Tibial artery (tissue), 4 donors: ENCODE measurements around the gene XPNPEP3.
"Not testable (repeated sequence)": the region's sequence is repeated elsewhere in the genome, so short reads cannot be mapped to it uniquely, and the experiment has no call there.

ENCODE experiments used
- DNase-seq, 2 donors: peaks; one replicate each; pipeline ENCODE4 v3.0.0-alpha.2; 2019
- H3K27ac ChIP-seq, 2 donors: fragments of 200-600 bp; sonication (generic) in 1 of 2; 1 replicate in 1 of 2; 2 replicates in 1 of 2; pipeline ENCODE4 v1.5.1; 2018 to 2019; ENCODE audit warnings: mild to moderate bottlenecking in 1 of 2
- H3K27me3 ChIP-seq, 2 donors: fragments of 200-600 bp; sonication (generic) in 1 of 2; one replicate each; pipeline versions ENCODE4 v1.5.1 to v1.6.0; 2016 to 2019
- H3K36me3 ChIP-seq, 3 donors: fragments of 200-600 bp; sonication (generic) in 2 of 3; one replicate each; pipeline ENCODE4 v1.5.1; 2016 to 2019; ENCODE audit warnings: mild to moderate bottlenecking in 2 of 3
- H3K4me1 ChIP-seq, 4 donors: fragments of 200-600 bp; sonication (generic) in 2 of 4; 1 replicate in 3 of 4; 2 replicates in 1 of 4; pipeline ENCODE4 v1.5.1; 2016 to 2019
- H3K4me3 ChIP-seq, 2 donors: fragments of 200-600 bp; sonication (generic) in 1 of 2; 1 replicate in 1 of 2; 2 replicates in 1 of 2; pipeline ENCODE4 v1.5.1; 2018 to 2019; ENCODE audit warnings: mild to moderate bottlenecking in 2 of 2
- H3K9me3 ChIP-seq, 3 donors: fragments of 200-600 bp; sonication (generic) in 1 of 3; one replicate each; pipeline ENCODE4 v1.5.1; 2016 to 2019
- CTCF ChIP-seq, 2 experiments: fragments of 200-600 bp in 1 of 2; fragments of 450-650 bp in 1 of 2; IDR thresholded peaks; one replicate each; pipeline ENCODE4 v1.5.1; 2017 to 2019; ENCODE audit warnings: antibody characterized with exemption in 2 of 2, mild to moderate bottlenecking in 1 of 2, moderate library complexity in 1 of 2
- intact Hi-C: fragments of 100-400 bp; cut with DNase I; formaldehyde crosslinking; loops from one replicate; pipeline ENCODE4 v1.15.0; 2023; ENCODE audit warnings: low total_unique reads

XPNPEP3 gene

GRCh38 chr22:40862537-40862936 is 5.6 kb downstream of the XPNPEP3 start:
- DNase-seq, result no peak
- no peak overlapping the region for H3K27ac ChIP-seq
- TF ChIP-seq CTCF (IDR thresholded peaks at IDR 0.05), result no peak

GRCh38 chr22:40867109-40867508 is 10.2 kb downstream of the XPNPEP3 start:
- Histone ChIP-seq H3K27ac (no peak overlapping the region), H3K9me3 (no peaks in the 10 kb centered on the region), H3K4me1 (no peaks in the 10 kb centered on the region), H3K27me3 (no peaks in the 10 kb centered on the region), H3K36me3 (peaks cover 11 to 34% (median 13%) of the 10 kb centered on the region in 3 donors), H3K4me3 (no peak overlapping the region)
- no peak for DNase-seq
- intact Hi-C loops, result no loop called here
- TF ChIP-seq CTCF (IDR thresholded peaks at IDR 0.05), result no peak

More at GRCh38 chr22:40862537-40862936, 5.6 kb downstream of the XPNPEP3 start:
- Histone ChIP-seq H3K4me3 (no peak overlapping the region), H3K4me1 (peaks cover 0 to 14% (median 8%) of the 10 kb centered on the region in 4 donors), H3K36me3 (peaks cover 0 to 11% (median 0%) of the 10 kb centered on the region in 3 donors), H3K27me3 (no peaks in the 10 kb centered on the region), H3K9me3 (no peaks in the 10 kb centered on the region)
- intact Hi-C loops, result no loop called here

- H3K9me3 ChIP-seq, H3K4me3 ChIP-seq, intact Hi-C loops, DNase-seq, H3K27me3 ChIP-seq, H3K4me1 ChIP-seq, H3K27ac ChIP-seq: not testable (repeated sequence)
- H3K36me3 ChIP-seq, result peaks cover 11 to 40% (median 13%) of the 10 kb centered on the region in 3 donors
These were observed 11.4 kb downstream of the XPNPEP3 start for GRCh38 chr22:40868379-40868778.

GRCh38 chr22:40874016-40874415 is 17.1 kb downstream of the XPNPEP3 start:
- no peak for TF ChIP-seq CTCF (IDR thresholded peaks at IDR 0.05)
- Histone ChIP-seq H3K27me3 (no peaks in the 10 kb centered on the region), H3K4me1 (no peaks in the 10 kb centered on the region), H3K27ac (no peak overlapping the region), H3K36me3 (peaks cover 13 to 56% (median 22%) of the 10 kb centered on the region in 3 donors), H3K9me3 (no peaks in the 10 kb centered on the region), H3K4me3 (no peak overlapping the region)
- intact Hi-C loops, result no loop called here
- no peak for DNase-seq

- no peak overlapping the region for H3K4me3 ChIP-seq
These were observed 18.2 kb downstream of the XPNPEP3 start for GRCh38 chr22:40875111-40875510.

GRCh38 chr22:40876907-40877306 is 20.0 kb downstream of the XPNPEP3 start:
- no peak for TF ChIP-seq CTCF (IDR thresholded peaks at IDR 0.05)
- H3K27ac ChIP-seq, result no peak overlapping the region

More at GRCh38 chr22:40875111-40875510, 18.2 kb downstream of the XPNPEP3 start:
- Histone ChIP-seq H3K4me1 (no peaks in the 10 kb centered on the region), H3K36me3 (peaks cover 8 to 52% (median 22%) of the 10 kb centered on the region in 3 donors), H3K27me3 (no peaks in the 10 kb centered on the region), H3K9me3 (no peaks in the 10 kb centered on the region), H3K27ac (no peak overlapping the region)
- TF ChIP-seq CTCF (IDR thresholded peaks at IDR 0.05), result no peak
- DNase-seq, result no peak
- intact Hi-C loops, result no loop called here

More at GRCh38 chr22:40876907-40877306, 20.0 kb downstream of the XPNPEP3 start:
- Histone ChIP-seq H3K4me1 (no peaks in the 10 kb centered on the region), H3K36me3 (peaks cover 7 to 44% (median 14%) of the 10 kb centered on the region in 3 donors), H3K4me3 (no peak overlapping the region), H3K9me3 (no peaks in the 10 kb centered on the region), H3K27me3 (no peaks in the 10 kb centered on the region)
- intact Hi-C loops, result no loop called here
- no peak for DNase-seq
